Measurements from ENCODE around the gene FURIN. TPM values are rescaled to one million over a fixed set of nuclear protein-coding genes. Genes with fewer than 3 reads are reported as not detected.
"Not testable (repeated sequence)": the region's sequence is repeated elsewhere in the genome, so short reads cannot be mapped to it uniquely, and the experiment has no call there.

FURIN gene
- total RNA-seq, 2 experiments from 2014 or later = 4.9 to 10.3 TPM

- Histone ChIP-seq H4K20me1 (ENCODE audit: insufficient read depth, low read length) (no peaks in the 10 kb centered on the region), H2AFZ (ENCODE audit: low read length) (no peak overlapping the region), H3K4me2 (ENCODE audit: low read length) (no peak overlapping the region), H3K9me3 (ENCODE audit: low read length) (no peaks in the 10 kb centered on the region), H3K4me3 (ENCODE audit: low read depth, low read length, poor library complexity, severe bottlenecking) (no peak overlapping the region), H3K9me2 (ENCODE audit: insufficient read depth, low read length) (no peaks in the 10 kb centered on the region), H3K79me2 (ENCODE audit: insufficient read depth, low read depth, low read length) (no peaks in the 10 kb centered on the region), H3K27ac (ENCODE audit: low read depth, low read length, poor library complexity, severe bottlenecking) (no peak overlapping the region), H3K36me3 (ENCODE audit: insufficient read depth, low read length) (peaks cover 7% of the 10 kb centered on the region; the same call in 1 of the 2 replicates), H3K4me1 (ENCODE audit: insufficient read depth, low read length, poor library complexity, severe bottlenecking) (peaks cover 33% of the 10 kb centered on the region)
- ChIA-PET CTCF (ENCODE audit: unreplicated experiment) (no interaction called here), POLR2A (no interaction called here)
- intact Hi-C loops (cut with micrococcal nuclease; ENCODE audit: unreplicated experiment) = no loop called here
- no TSS peak for BruUV-seq (replicated peaks)
- no peak for DNase-seq (ENCODE audit: low spot score)
- no peak for TF ChIP-seq EZH2phosphoT487 (IDR thresholded peaks at IDR 0.05; ENCODE audit: borderline replicate concordance, low read depth, low read length)
- TF ChIP-seq, protein P1, sequence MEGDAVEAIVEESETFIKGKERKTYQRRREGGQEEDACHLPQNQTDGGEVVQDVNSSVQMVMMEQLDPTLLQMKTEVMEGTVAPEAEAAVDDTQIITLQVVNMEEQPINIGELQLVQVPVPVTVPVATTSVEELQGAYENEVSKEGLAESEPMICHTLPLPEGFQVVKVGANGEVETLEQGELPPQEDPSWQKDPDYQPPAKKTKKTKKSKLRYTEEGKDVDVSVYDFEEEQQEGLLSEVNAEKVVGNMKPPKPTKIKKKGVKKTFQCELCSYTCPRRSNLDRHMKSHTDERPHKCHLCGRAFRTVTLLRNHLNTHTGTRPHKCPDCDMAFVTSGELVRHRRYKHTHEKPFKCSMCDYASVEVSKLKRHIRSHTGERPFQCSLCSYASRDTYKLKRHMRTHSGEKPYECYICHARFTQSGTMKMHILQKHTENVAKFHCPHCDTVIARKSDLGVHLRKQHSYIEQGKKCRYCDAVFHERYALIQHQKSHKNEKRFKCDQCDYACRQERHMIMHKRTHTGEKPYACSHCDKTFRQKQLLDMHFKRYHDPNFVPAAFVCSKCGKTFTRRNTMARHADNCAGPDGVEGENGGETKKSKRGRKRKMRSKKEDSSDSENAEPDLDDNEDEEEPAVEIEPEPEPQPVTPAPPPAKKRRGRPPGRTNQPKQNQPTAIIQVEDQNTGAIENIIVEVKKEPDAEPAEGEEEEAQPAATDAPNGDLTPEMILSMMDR (conservative IDR thresholded peaks at IDR 0.05; ENCODE audit: low read length) = no peak
These were observed 47.9 kb upstream of the FURIN start for GRCh38 chr15:90820481-90820880.

GRCh38 chr15:90822204-90822955 lies 46.0 kb upstream of the FURIN start:
- H3K9me2 ChIP-seq (ENCODE audit: insufficient read depth, low read length) = no peaks in the 10 kb centered on the region
- H3K4me1 ChIP-seq (ENCODE audit: insufficient read depth, low read length, poor library complexity, severe bottlenecking) = peaks cover 24% of the 10 kb centered on the region
- no TSS peak for BruUV-seq (replicated peaks)
- H4K20me1 ChIP-seq (ENCODE audit: insufficient read depth, low read length) = no peaks in the 10 kb centered on the region
- H2AFZ ChIP-seq (ENCODE audit: low read length) = no peak overlapping the region
- TF ChIP-seq EZH2phosphoT487 (IDR thresholded peaks at IDR 0.05; ENCODE audit: borderline replicate concordance, low read depth, low read length) = no peak
- TF ChIP-seq, protein P1 (conservative IDR thresholded peaks at IDR 0.05; ENCODE audit: low read length) = no peak
- H3K9me3 ChIP-seq (ENCODE audit: low read length) = no peaks in the 10 kb centered on the region
- no peak overlapping the region for H3K4me3 ChIP-seq (ENCODE audit: low read depth, low read length, poor library complexity, severe bottlenecking)
- intact Hi-C loops (cut with micrococcal nuclease; ENCODE audit: unreplicated experiment) = no loop called here
- H3K79me2 ChIP-seq (ENCODE audit: insufficient read depth, low read depth, low read length) = no peaks in the 10 kb centered on the region
- no peak overlapping the region for H3K27ac ChIP-seq (ENCODE audit: low read depth, low read length, poor library complexity, severe bottlenecking)
- H3K4me2 ChIP-seq (ENCODE audit: low read length) = no peak overlapping the region
- DNase-seq (ENCODE audit: low spot score) = no peak
- H3K36me3 ChIP-seq (ENCODE audit: insufficient read depth, low read length) = no peaks in the 10 kb centered on the region
- ChIA-PET POLR2A (no interaction called here), CTCF (ENCODE audit: unreplicated experiment) (interaction anchor here (1.4 kb wide), 1 partner anchor 63 kb away, joined by 3 read pairs; no protein-coding TSS in a partner anchor)

- Histone ChIP-seq H2AFZ (ENCODE audit: low read length) (no peak overlapping the region), H3K4me1 (ENCODE audit: insufficient read depth, low read length, poor library complexity, severe bottlenecking) (peaks cover 12% of the 10 kb centered on the region), H3K4me3 (ENCODE audit: low read depth, low read length, poor library complexity, severe bottlenecking) (no peak overlapping the region), H3K79me2 (ENCODE audit: insufficient read depth, low read depth, low read length) (no peaks in the 10 kb centered on the region), H3K9me3 (ENCODE audit: low read length) (no peaks in the 10 kb centered on the region), H3K27ac (ENCODE audit: low read depth, low read length, poor library complexity, severe bottlenecking) (no peak overlapping the region), H3K9me2 (ENCODE audit: insufficient read depth, low read length) (no peaks in the 10 kb centered on the region), H3K36me3 (ENCODE audit: insufficient read depth, low read length) (no peaks in the 10 kb centered on the region), H3K4me2 (ENCODE audit: low read length) (no peak overlapping the region), H4K20me1 (ENCODE audit: insufficient read depth, low read length) (no peaks in the 10 kb centered on the region)
- ChIA-PET CTCF (ENCODE audit: unreplicated experiment) (interaction anchor here (1.4 kb wide), 1 partner anchor 62 kb away, joined by 3 read pairs; no protein-coding TSS in a partner anchor), POLR2A (interaction anchor here (0.7 kb wide), 1 partner anchor 109 kb away, joined by 4 read pairs; no protein-coding TSS in a partner anchor)
- intact Hi-C loops (cut with micrococcal nuclease; ENCODE audit: unreplicated experiment) = no loop called here
- DNase-seq (ENCODE audit: low spot score) = no peak
- TF ChIP-seq EZH2phosphoT487 (IDR thresholded peaks at IDR 0.05; ENCODE audit: borderline replicate concordance, low read depth, low read length) = no peak
- TF ChIP-seq, protein P1 (conservative IDR thresholded peaks at IDR 0.05; ENCODE audit: low read length) = no peak
- no TSS peak for BruUV-seq (replicated peaks)
These were observed 44.9 kb upstream of the FURIN start for GRCh38 chr15:90823455-90823974.

- peaks cover 13% of the 10 kb centered on the region for H3K4me1 ChIP-seq (ENCODE audit: insufficient read depth, low read length, poor library complexity, severe bottlenecking)
- H3K79me2 ChIP-seq (ENCODE audit: insufficient read depth, low read depth, low read length); intact Hi-C loops (cut with micrococcal nuclease; ENCODE audit: unreplicated experiment); BruUV-seq (replicated peaks); H2AFZ ChIP-seq (ENCODE audit: low read length); H3K9me3 ChIP-seq (ENCODE audit: low read length); H3K36me3 ChIP-seq (ENCODE audit: insufficient read depth, low read length); H3K9me2 ChIP-seq (ENCODE audit: insufficient read depth, low read length); H3K27ac ChIP-seq (ENCODE audit: low read depth, low read length, poor library complexity, severe bottlenecking); H4K20me1 ChIP-seq (ENCODE audit: insufficient read depth, low read length); H3K4me3 ChIP-seq (ENCODE audit: low read depth, low read length, poor library complexity, severe bottlenecking); H3K4me2 ChIP-seq (ENCODE audit: low read length); DNase-seq (ENCODE audit: low spot score): not testable (repeated sequence)
- ChIA-PET POLR2A (interaction anchor here (2.4 kb wide), 1 partner anchor 14 kb away, joined by 9 read pairs; no protein-coding TSS in a partner anchor), CTCF (ENCODE audit: unreplicated experiment) (interaction anchor here (1.2 kb wide), 1 partner anchor 14 kb away, joined by 7 read pairs; no protein-coding TSS in a partner anchor)
These were observed 43.1 kb upstream of the FURIN start for GRCh38 chr15:90825115-90825899.
